ENCODE results near the gene GRK5. TPM values are rescaled to one million over a fixed set of nuclear protein-coding genes. Genes with fewer than 3 reads are reported as not detected.

GRK5 gene
- total RNA-seq, 1 donor from 2014 or later: 43.2 TPM

- no peak for TF ChIP-seq CTCF (IDR thresholded peaks at IDR 0.05)
- H3K36me3 Mint-ChIP-seq (ENCODE audit: unreplicated experiment): no peaks in the 10 kb centered on the region
- H3K27ac Mint-ChIP-seq (ENCODE audit: unreplicated experiment): no peak overlapping the region
- H3K4me1 Mint-ChIP-seq (ENCODE audit: unreplicated experiment): peaks cover 9% of the 10 kb centered on the region
- no peak overlapping the region for H3K4me3 Mint-ChIP-seq (ENCODE audit: unreplicated experiment)
- no peaks in the 10 kb centered on the region for H3K9me3 Mint-ChIP-seq (ENCODE audit: unreplicated experiment)
- peaks cover 16% of the 10 kb centered on the region for H3K27me3 Mint-ChIP-seq (ENCODE audit: unreplicated experiment)
- DNase-seq (ENCODE audit: extremely low spot score, unreplicated experiment): no peak
These were observed 275.6 kb downstream of the GRK5 start for GRCh38 chr10:119483001-119483400.

- H3K4me3 Mint-ChIP-seq (ENCODE audit: unreplicated experiment): no peak overlapping the region
- H3K9me3 Mint-ChIP-seq (ENCODE audit: unreplicated experiment): no peaks in the 10 kb centered on the region
- no peak for TF ChIP-seq CTCF (IDR thresholded peaks at IDR 0.05)
These were observed 276.5 kb downstream of the GRK5 start for GRCh38 chr10:119483839-119484238.

GRCh38 chr10:119488675-119489074, 281.3 kb downstream of the GRK5 start:
- DNase-seq (ENCODE audit: extremely low spot score, unreplicated experiment): no peak
- H3K4me1 Mint-ChIP-seq (ENCODE audit: unreplicated experiment): peaks cover 2% of the 10 kb centered on the region

More at GRCh38 chr10:119483839-119484238, 276.5 kb downstream of the GRK5 start:
- no peak for DNase-seq (ENCODE audit: extremely low spot score, unreplicated experiment)
- Mint-ChIP-seq H3K27me3 (ENCODE audit: unreplicated experiment) (peaks cover 10% of the 10 kb centered on the region), H3K27ac (ENCODE audit: unreplicated experiment) (no peak overlapping the region), H3K4me1 (ENCODE audit: unreplicated experiment) (peaks cover 9% of the 10 kb centered on the region), H3K36me3 (ENCODE audit: unreplicated experiment) (no peaks in the 10 kb centered on the region)

GRCh38 chr10:119489991-119490326, 282.6 kb downstream of the GRK5 start:
- Mint-ChIP-seq H3K4me1 (ENCODE audit: unreplicated experiment) (peaks cover 8% of the 10 kb centered on the region), H3K36me3 (ENCODE audit: unreplicated experiment) (no peaks in the 10 kb centered on the region), H3K27me3 (ENCODE audit: unreplicated experiment) (no peaks in the 10 kb centered on the region), H3K9me3 (ENCODE audit: unreplicated experiment) (no peaks in the 10 kb centered on the region), H3K27ac (ENCODE audit: unreplicated experiment) (no peak overlapping the region), H3K4me3 (ENCODE audit: unreplicated experiment) (no peak overlapping the region)
- no peak for TF ChIP-seq CTCF (IDR thresholded peaks at IDR 0.05)
- no peak for DNase-seq (ENCODE audit: extremely low spot score, unreplicated experiment)

More at GRCh38 chr10:119488675-119489074, 281.3 kb downstream of the GRK5 start:
- TF ChIP-seq CTCF (IDR thresholded peaks at IDR 0.05): no peak
- no peak overlapping the region for H3K27ac Mint-ChIP-seq (ENCODE audit: unreplicated experiment)
- no peaks in the 10 kb centered on the region for H3K27me3 Mint-ChIP-seq (ENCODE audit: unreplicated experiment)
- no peak overlapping the region for H3K4me3 Mint-ChIP-seq (ENCODE audit: unreplicated experiment)
- H3K9me3 Mint-ChIP-seq (ENCODE audit: unreplicated experiment): no peaks in the 10 kb centered on the region
- no peaks in the 10 kb centered on the region for H3K36me3 Mint-ChIP-seq (ENCODE audit: unreplicated experiment)

- no peak for TF ChIP-seq CTCF (IDR thresholded peaks at IDR 0.05)
- DNase-seq (ENCODE audit: extremely low spot score, unreplicated experiment): no peak
- H3K9me3 Mint-ChIP-seq (ENCODE audit: unreplicated experiment): no peaks in the 10 kb centered on the region
- peaks cover 8% of the 10 kb centered on the region for H3K4me1 Mint-ChIP-seq (ENCODE audit: unreplicated experiment)
- H3K4me3 Mint-ChIP-seq (ENCODE audit: unreplicated experiment): no peak overlapping the region
- H3K27me3 Mint-ChIP-seq (ENCODE audit: unreplicated experiment): no peaks in the 10 kb centered on the region
- H3K27ac Mint-ChIP-seq (ENCODE audit: unreplicated experiment): no peak overlapping the region
- H3K36me3 Mint-ChIP-seq (ENCODE audit: unreplicated experiment): no peaks in the 10 kb centered on the region
These were observed 284.8 kb downstream of the GRK5 start for GRCh38 chr10:119491966-119492757.
